ENCODE measurements around the gene GRAMD1B. TPM values are rescaled to one million over a fixed set of nuclear protein-coding genes. Genes with fewer than 3 reads are reported as not detected.

GRAMD1B gene
- total RNA-seq, 1 donor from 2014 or later, result 159 TPM

DNA sequence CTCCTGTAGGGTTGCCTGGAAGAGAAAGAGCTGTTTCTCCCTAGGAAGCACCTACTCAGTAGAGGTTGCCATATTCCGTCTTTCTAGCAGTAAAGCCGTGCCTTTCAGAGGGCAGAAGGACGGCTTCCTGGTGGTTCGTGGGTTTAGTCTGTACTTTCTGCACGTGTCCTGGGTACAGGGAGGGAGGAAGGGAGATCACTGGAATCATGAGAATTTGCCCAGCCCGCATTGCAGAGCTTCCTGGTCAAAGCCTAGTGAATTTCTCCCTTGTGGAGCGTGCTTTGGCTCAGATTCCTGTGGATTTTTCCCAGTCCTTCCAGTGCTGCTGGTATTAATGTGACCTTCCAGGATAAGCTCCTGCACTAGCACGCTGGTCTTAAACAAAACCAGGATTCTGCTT is 44.9 kb downstream of the GRAMD1B start:
- intact Hi-C loops (cut with micrococcal nuclease), result no loop called here
- no peak overlapping the region for H3K27ac Mint-ChIP-seq
- DNase-seq (ENCODE audit: low spot score), result no peak
- peaks cover 44% of the 10 kb centered on the region for H3K4me1 Mint-ChIP-seq (ENCODE audit: low read depth)
- H3K4me3 Mint-ChIP-seq (ENCODE audit: low read depth), result no peak overlapping the region
- no peaks in the 10 kb centered on the region for H3K9me3 Mint-ChIP-seq
- H3K36me3 Mint-ChIP-seq (ENCODE audit: low read depth), result peaks cover 54% of the 10 kb centered on the region
- H3K27me3 Mint-ChIP-seq (ENCODE audit: low read depth), result no peaks in the 10 kb centered on the region

DNA sequence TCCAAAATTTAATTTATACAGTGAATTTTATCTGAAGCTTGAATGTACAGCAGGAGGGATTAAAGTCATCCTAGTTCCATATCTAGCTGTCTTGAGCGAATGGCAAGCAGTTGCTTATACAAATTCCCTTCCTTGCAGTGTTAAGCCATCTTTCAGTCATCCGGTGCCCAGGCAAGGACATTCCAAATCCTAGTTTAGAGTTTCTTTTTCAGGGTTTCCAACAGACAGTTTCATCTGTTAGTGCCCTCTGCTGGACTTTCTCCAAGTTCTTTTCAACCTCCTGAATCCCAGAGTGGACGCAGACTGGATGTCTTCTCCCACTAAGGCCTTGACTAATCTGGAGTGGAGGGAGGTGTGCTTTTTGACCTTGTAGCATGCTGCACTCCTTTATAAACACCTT is 45.4 kb downstream of the GRAMD1B start:
- H3K9me3 Mint-ChIP-seq, result no peaks in the 10 kb centered on the region
- intact Hi-C loops (cut with micrococcal nuclease), result no loop called here

DNA sequence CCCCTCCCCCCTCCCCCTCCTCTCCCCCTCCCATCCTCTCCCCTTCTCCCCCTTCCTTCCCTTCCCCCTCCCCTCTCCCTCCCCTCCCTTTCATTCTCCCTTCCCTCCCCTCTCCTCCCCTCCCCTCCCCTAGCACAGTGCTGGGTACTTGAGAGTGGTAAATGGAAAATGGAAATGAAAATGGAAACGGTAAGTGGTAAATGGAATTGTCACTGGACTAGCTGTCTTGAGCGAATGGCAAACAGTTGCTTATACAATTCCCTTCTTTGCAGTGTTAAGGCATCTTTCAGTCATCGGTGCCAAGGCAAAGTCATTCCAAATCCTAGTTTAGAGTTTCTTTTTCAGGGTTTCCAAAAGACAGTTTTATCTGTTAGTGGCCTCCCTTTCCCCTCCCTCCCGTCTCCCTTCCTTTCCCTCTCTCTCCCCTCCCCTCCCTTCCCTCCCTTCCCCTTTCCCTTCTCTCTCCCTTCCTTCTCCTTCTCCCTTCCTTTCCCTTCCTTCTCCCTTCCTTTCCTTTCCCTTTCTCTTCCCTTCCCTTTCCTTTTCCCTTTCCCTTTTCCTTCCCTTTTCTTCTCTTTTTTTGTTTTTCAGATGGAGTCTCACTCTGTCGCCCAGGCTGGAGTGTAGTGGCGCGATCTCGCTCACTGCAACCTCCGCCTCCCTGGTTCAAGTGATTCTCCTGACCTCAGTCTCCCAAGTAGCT is 47.3 kb downstream of the GRAMD1B start:
- peaks cover 47% of the 10 kb centered on the region for H3K4me1 Mint-ChIP-seq (ENCODE audit: low read depth)
- intact Hi-C loops (cut with micrococcal nuclease), result no loop called here

More for the DNA sequence above, 45.4 kb downstream of the GRAMD1B start:
- Mint-ChIP-seq H3K4me3 (ENCODE audit: low read depth) (no peak overlapping the region), H3K27me3 (ENCODE audit: low read depth) (no peaks in the 10 kb centered on the region), H3K27ac (peak overlapping the region; percentile 24), H3K36me3 (ENCODE audit: low read depth) (peaks cover 55% of the 10 kb centered on the region), H3K4me1 (ENCODE audit: low read depth) (peaks cover 45% of the 10 kb centered on the region)
- no peak for DNase-seq (ENCODE audit: low spot score)

DNA sequence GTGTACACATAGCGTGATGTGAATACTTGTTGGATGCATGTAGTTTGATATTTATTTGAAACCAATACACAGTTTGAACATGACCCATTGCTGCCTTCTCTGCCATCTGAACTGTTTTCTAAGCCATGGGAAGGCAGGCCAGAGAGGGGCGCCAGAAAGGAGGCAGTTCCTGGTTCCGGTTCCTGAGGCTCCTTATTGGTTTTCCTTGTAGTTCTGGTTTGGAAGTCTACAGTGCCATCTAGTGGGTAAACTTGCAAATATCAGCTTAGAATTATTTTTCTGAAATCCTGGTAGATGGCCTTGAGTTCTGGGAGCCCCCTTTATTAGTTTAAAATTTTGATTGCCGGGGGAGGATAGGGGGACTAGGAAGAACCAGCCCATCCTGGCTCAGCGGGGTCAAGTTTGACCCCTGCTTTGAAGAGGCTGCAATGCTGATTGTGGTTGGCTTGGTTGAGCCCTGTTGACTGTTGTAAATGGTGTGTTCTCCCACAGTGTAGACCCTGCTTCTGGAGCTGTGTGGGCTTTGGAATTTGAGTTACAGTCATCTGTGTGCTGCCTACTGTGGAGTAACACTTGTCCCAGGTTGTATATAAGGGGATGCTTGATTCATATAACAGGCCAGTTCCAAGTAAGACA is 48.4 kb downstream of the GRAMD1B start:
- H3K4me1 Mint-ChIP-seq (ENCODE audit: low read depth), result peaks cover 51% of the 10 kb centered on the region
- no peak overlapping the region for H3K4me3 Mint-ChIP-seq (ENCODE audit: low read depth)
- DNase-seq (ENCODE audit: low spot score), result no peak
- H3K36me3 Mint-ChIP-seq (ENCODE audit: low read depth), result peaks cover 57% of the 10 kb centered on the region
- intact Hi-C loops (cut with micrococcal nuclease), result loop anchor here (1.0 to 2.0 kb wide), 5 partner anchors 24 to 176 kb away; partner anchors contain the start of gene GRAMD1B
- no peaks in the 10 kb centered on the region for H3K9me3 Mint-ChIP-seq
- H3K27me3 Mint-ChIP-seq (ENCODE audit: low read depth), result no peaks in the 10 kb centered on the region
- H3K27ac Mint-ChIP-seq, result peak overlapping the region; percentile 60

More for the DNA sequence above, 47.3 kb downstream of the GRAMD1B start:
- peak overlapping the region; percentile 21 for H3K27ac Mint-ChIP-seq
- no peak for DNase-seq (ENCODE audit: low spot score)
- no peaks in the 10 kb centered on the region for H3K9me3 Mint-ChIP-seq
- H3K36me3 Mint-ChIP-seq (ENCODE audit: low read depth), result peaks cover 55% of the 10 kb centered on the region
- H3K4me3 Mint-ChIP-seq (ENCODE audit: low read depth), result no peak overlapping the region
- no peaks in the 10 kb centered on the region for H3K27me3 Mint-ChIP-seq (ENCODE audit: low read depth)

DNA sequence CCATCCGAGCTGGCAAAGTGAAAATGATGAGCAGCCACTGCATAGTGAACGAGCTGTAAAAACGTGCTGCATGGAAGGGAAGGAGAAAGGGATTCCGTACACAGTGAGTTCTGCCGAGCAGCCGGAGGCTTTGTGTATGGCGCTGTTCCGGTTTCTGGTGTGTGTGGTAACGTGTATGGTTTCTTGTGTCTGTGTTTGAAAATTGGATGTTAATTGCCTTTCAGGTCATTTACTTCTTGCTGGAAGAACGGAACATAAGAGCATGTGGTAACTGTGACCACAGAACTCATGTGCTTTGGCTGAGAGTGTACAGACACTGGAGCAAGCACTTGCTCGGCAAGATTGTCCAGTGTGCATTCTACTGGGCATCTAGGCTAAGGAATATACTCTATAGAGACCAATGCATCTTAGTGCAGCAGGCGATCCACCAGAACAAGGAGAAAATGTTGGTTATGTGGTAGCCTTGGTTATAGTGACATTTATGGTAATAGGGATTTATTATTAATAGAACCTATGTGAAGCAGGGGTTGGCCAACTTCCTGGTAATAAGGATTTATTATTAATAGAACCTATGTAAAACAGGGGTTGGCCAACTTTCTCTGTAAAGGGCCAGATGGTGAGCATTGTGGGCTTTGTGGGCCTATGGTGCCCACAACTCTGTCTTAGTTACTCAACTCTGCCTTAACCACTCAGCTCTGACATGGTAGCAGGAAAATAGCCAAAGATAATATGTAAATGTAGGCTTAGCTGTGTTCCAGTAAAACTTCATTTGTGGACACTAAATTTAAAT is 49.2 kb downstream of the GRAMD1B start:
- Mint-ChIP-seq H3K27me3 (ENCODE audit: low read depth) (no peaks in the 10 kb centered on the region), H3K4me3 (ENCODE audit: low read depth) (no peak overlapping the region), H3K4me1 (ENCODE audit: low read depth) (peaks cover 53% of the 10 kb centered on the region), H3K27ac (peak overlapping the region; percentile 30), H3K9me3 (no peaks in the 10 kb centered on the region), H3K36me3 (ENCODE audit: low read depth) (peaks cover 58% of the 10 kb centered on the region)
- intact Hi-C loops (cut with micrococcal nuclease), result loop anchor here (2.0 kb wide), 2 partner anchors 48 to 122 kb away; partner anchors contain the start of gene GRAMD1B
- DNase-seq (ENCODE audit: low spot score), result no peak

DNA sequence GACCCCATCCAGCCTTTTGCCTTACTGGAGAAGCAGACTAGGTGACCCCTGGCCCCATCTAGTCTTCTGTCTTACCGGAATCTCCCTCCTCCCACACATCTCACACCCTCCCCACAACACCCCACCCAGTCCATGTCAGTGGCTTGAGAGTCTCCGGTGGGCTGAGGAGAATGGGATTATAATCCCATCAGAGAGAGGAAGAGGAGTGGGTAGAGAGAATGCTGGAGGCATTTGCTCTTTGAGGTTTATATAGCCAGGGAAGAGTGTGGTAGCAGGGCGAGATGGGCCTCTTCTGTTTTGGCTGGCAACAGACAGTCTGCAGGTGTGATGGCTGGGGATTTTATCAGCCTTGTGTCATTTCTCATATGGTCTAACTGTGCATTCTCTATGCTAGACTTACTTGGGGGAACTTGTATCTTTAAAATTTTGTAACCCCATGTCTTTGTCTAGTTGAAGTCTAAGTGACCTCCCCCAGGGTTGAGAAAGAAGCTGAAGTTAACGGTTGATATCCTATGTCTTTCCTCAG is 50.3 kb downstream of the GRAMD1B start:
- Mint-ChIP-seq H3K36me3 (ENCODE audit: low read depth) (peaks cover 68% of the 10 kb centered on the region), H3K4me3 (ENCODE audit: low read depth) (no peak overlapping the region), H3K9me3 (no peaks in the 10 kb centered on the region), H3K27me3 (ENCODE audit: low read depth) (no peaks in the 10 kb centered on the region), H3K4me1 (ENCODE audit: low read depth) (peaks cover 49% of the 10 kb centered on the region), H3K27ac (peak overlapping the region; percentile 59)
- intact Hi-C loops (cut with micrococcal nuclease), result no loop called here
- DNase-seq (ENCODE audit: low spot score), result no peak

DNA sequence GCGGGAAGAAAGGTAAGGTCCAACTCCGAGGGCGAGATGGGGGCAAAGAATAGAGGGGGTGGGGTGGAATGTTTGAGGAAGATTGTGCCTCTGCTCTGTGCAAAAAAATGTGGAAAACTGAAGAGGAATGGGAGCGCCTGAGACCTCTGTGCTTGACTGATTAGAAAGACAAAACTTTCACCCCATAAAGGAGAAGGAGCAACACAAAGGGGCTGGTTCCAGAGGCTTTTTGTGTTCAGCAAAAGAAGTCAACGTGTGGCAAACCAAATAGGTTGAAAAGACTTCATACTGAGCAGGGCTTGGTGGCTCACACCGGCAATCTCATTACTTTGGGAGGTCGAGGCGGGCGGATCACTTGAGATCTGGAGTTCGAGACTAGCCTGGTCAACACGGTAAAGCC is 50.8 kb downstream of the GRAMD1B start:
- H3K27ac Mint-ChIP-seq, result peak overlapping the region; percentile 18
- DNase-seq (ENCODE audit: low spot score), result no peak
- intact Hi-C loops (cut with micrococcal nuclease), result no loop called here
- no peaks in the 10 kb centered on the region for H3K27me3 Mint-ChIP-seq (ENCODE audit: low read depth)
- peaks cover 45% of the 10 kb centered on the region for H3K4me1 Mint-ChIP-seq (ENCODE audit: low read depth)
- no peaks in the 10 kb centered on the region for H3K9me3 Mint-ChIP-seq
- no peak overlapping the region for H3K4me3 Mint-ChIP-seq (ENCODE audit: low read depth)
- peaks cover 65% of the 10 kb centered on the region for H3K36me3 Mint-ChIP-seq (ENCODE audit: low read depth)

DNA sequence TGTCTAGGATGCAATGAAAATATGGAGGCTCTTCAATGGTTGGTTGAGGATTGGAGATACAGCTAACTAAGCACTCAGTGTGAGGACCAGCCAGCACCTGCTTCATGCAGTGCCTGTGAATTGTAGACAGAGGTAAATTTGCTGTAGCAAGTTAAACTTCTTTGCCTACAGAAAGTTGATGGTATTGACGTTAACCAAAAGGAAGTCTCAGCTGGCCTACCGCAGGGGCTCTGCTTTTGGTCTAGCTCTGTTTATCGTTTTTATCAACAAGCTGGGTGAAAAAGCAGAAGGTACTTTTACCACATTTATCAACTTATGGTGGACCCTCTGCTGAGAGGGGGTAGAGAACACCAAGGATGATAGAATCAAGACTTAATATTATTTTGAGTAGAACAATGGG is 51.6 kb downstream of the GRAMD1B start:
- H3K4me3 Mint-ChIP-seq (ENCODE audit: low read depth), result no peak overlapping the region
- intact Hi-C loops (cut with micrococcal nuclease), result no loop called here
- DNase-seq (ENCODE audit: low spot score), result no peak
- peaks cover 64% of the 10 kb centered on the region for H3K36me3 Mint-ChIP-seq (ENCODE audit: low read depth)
- H3K9me3 Mint-ChIP-seq, result no peaks in the 10 kb centered on the region
- peaks cover 44% of the 10 kb centered on the region for H3K4me1 Mint-ChIP-seq (ENCODE audit: low read depth)
- no peak overlapping the region for H3K27ac Mint-ChIP-seq
- H3K27me3 Mint-ChIP-seq (ENCODE audit: low read depth), result no peaks in the 10 kb centered on the region

DNA sequence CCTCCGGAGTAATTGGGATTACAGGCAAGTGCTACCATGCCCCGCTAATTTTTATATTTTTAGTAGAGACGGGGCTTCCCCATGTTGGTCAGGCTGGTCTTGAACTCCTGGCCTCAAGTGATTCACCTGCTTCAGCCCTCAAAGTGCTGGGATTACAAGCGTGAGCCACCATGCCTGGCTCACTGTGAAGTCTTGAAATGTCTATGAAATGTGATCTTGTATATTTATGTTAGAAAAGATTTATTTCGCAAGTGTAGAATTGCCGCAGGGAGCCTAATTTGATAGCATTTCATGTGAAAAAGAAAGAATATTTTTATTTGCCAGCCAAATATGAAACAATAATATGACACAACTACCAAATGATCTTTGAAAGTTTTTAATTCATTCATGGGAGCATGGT is 52.1 kb downstream of the GRAMD1B start:
- intact Hi-C loops (cut with micrococcal nuclease), result no loop called here
- H3K27me3 Mint-ChIP-seq (ENCODE audit: low read depth), result no peaks in the 10 kb centered on the region
- no peak for DNase-seq (ENCODE audit: low spot score)
- H3K27ac Mint-ChIP-seq, result no peak overlapping the region
- H3K4me1 Mint-ChIP-seq (ENCODE audit: low read depth), result peaks cover 44% of the 10 kb centered on the region
- H3K36me3 Mint-ChIP-seq (ENCODE audit: low read depth), result peaks cover 66% of the 10 kb centered on the region
- no peaks in the 10 kb centered on the region for H3K9me3 Mint-ChIP-seq
- no peak overlapping the region for H3K4me3 Mint-ChIP-seq (ENCODE audit: low read depth)

DNA sequence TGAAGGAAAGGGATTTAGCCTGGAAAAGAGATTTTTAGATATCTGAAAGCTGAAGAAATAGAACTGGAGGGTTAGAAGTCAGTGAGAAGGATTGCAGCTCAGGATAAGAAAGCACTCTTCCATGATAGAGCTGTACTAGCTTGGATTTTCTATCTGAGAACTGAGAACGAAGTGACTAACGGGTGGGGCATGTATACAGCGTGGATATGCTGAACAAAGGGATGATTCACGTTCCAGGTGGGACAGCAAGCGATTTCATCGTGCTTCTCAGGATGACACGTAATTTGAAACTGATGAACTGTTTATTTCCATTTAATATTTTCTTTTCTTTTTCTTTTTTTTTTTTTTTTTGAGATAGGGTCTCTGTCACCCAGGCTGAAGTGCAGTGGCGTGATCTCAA is 53.0 kb downstream of the GRAMD1B start:
- no peak overlapping the region for H3K4me3 Mint-ChIP-seq (ENCODE audit: low read depth)
- no peak overlapping the region for H3K27ac Mint-ChIP-seq
- no peaks in the 10 kb centered on the region for H3K9me3 Mint-ChIP-seq
- peaks cover 69% of the 10 kb centered on the region for H3K36me3 Mint-ChIP-seq (ENCODE audit: low read depth)
- intact Hi-C loops (cut with micrococcal nuclease), result no loop called here
- H3K4me1 Mint-ChIP-seq (ENCODE audit: low read depth), result peaks cover 41% of the 10 kb centered on the region
- no peaks in the 10 kb centered on the region for H3K27me3 Mint-ChIP-seq (ENCODE audit: low read depth)
- DNase-seq (ENCODE audit: low spot score), result no peak

DNA sequence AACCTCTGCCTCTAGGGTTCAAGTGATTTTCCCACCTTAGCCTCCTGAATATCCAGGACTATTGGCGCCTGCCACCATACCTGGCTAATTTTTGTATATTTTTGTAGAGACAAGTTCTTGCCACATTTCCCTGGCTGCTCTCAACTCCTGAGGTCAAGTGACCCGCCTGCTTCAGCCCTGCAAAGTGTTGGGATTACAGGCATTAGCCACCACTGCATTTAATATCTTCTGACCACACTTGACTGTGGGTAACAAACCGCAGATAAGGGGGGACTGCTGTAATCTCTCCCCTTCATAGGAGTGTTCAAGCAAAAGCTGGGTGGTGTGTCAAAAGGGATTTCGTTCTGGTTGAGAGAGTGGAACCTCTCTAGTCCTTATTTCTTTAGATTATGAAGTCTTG is 53.4 kb downstream of the GRAMD1B start:
- H3K4me1 Mint-ChIP-seq (ENCODE audit: low read depth), result peaks cover 37% of the 10 kb centered on the region
- H3K36me3 Mint-ChIP-seq (ENCODE audit: low read depth), result peaks cover 65% of the 10 kb centered on the region

DNA sequence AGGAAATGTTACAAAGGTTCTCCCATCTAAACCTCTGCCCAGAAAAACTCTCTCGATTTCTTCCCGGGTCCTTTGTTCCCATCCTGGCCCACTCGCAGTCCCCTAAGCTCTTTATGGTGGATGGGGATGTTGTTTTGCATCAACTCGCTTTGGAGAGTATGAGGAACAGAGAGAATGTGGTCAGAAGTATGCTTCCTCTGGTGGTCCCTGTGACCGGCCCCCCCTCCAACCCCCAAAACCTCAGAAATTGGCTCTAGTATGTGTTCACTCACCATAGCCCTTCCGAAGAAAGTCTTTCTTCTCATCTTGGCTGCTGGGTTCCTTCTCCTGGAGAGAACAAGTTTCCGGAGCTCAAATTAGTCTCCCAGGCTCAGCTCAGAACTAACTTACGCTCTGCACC is 54.4 kb downstream of the GRAMD1B start:
- Mint-ChIP-seq H3K4me3 (ENCODE audit: low read depth) (no peak overlapping the region), H3K27ac (no peak overlapping the region), H3K4me1 (ENCODE audit: low read depth) (peaks cover 27% of the 10 kb centered on the region), H3K9me3 (no peaks in the 10 kb centered on the region), H3K27me3 (ENCODE audit: low read depth) (no peaks in the 10 kb centered on the region), H3K36me3 (ENCODE audit: low read depth) (peaks cover 55% of the 10 kb centered on the region)
- DNase-seq (ENCODE audit: low spot score), result no peak
- intact Hi-C loops (cut with micrococcal nuclease), result no loop called here

More for the DNA sequence above, 53.4 kb downstream of the GRAMD1B start:
- Mint-ChIP-seq H3K27me3 (ENCODE audit: low read depth) (no peaks in the 10 kb centered on the region), H3K9me3 (no peaks in the 10 kb centered on the region), H3K27ac (no peak overlapping the region), H3K4me3 (ENCODE audit: low read depth) (no peak overlapping the region)
- no peak for DNase-seq (ENCODE audit: low spot score)
- intact Hi-C loops (cut with micrococcal nuclease), result no loop called here

Measured in activated T-helper 2 cell treated with anti-CD3 and anti-CD28 coated beads, Interferon-gamma antibody, Interleukin-2, Interleukin-4, amounts not matched to agents 10 μg/mL and 5 μg/mL and 100 μg/mL, durations not matched to agents 14 hours and 24 hours and 36 hours (primary cell).